ENCODE measurements around the gene RXYLT1. TPM values are rescaled to one million over a fixed set of nuclear protein-coding genes. Genes with fewer than 3 reads are reported as not detected.

The RXYLT1 gene
- total RNA-seq, 1 donor from 2014 or later, result 14.7 TPM

DNA sequence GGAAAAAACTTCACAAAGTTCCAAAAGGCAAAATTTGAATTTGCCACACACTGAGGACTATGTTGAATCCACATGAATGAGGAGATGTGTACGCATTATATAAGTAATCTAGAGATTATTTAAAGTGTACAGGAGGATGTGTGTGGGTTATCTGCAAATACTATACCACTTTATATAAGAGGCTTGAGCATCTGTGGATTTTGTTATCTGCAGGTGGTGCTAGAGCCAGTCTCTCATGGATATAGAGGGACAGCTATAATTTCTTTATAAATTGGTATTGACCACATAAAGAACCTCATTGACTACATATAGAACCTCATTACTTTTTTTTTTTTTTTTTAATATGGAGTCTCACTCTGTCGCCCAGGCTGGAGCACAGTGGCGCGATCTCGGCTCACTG is 32.2 kb upstream of the RXYLT1 start:
- H3K4me1 Mint-ChIP-seq (ENCODE audit: low read depth), result peaks cover 4% of the 10 kb centered on the region
- H3K9me3 Mint-ChIP-seq (ENCODE audit: low read depth), result no peaks in the 10 kb centered on the region
- H3K27ac Mint-ChIP-seq, result no peak overlapping the region
- TF ChIP-seq, protein P1, sequence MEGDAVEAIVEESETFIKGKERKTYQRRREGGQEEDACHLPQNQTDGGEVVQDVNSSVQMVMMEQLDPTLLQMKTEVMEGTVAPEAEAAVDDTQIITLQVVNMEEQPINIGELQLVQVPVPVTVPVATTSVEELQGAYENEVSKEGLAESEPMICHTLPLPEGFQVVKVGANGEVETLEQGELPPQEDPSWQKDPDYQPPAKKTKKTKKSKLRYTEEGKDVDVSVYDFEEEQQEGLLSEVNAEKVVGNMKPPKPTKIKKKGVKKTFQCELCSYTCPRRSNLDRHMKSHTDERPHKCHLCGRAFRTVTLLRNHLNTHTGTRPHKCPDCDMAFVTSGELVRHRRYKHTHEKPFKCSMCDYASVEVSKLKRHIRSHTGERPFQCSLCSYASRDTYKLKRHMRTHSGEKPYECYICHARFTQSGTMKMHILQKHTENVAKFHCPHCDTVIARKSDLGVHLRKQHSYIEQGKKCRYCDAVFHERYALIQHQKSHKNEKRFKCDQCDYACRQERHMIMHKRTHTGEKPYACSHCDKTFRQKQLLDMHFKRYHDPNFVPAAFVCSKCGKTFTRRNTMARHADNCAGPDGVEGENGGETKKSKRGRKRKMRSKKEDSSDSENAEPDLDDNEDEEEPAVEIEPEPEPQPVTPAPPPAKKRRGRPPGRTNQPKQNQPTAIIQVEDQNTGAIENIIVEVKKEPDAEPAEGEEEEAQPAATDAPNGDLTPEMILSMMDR (IDR thresholded peaks at IDR 0.05; ENCODE audit: unreplicated experiment), result no peak
- no peaks in the 10 kb centered on the region for H3K36me3 Mint-ChIP-seq (ENCODE audit: insufficient read depth)
- DNase-seq (ENCODE audit: low spot score, unreplicated experiment), result no peak
- H3K27me3 Mint-ChIP-seq, result peaks cover 12% of the 10 kb centered on the region
- no peak overlapping the region for H3K4me3 Mint-ChIP-seq (ENCODE audit: low read depth)

DNA sequence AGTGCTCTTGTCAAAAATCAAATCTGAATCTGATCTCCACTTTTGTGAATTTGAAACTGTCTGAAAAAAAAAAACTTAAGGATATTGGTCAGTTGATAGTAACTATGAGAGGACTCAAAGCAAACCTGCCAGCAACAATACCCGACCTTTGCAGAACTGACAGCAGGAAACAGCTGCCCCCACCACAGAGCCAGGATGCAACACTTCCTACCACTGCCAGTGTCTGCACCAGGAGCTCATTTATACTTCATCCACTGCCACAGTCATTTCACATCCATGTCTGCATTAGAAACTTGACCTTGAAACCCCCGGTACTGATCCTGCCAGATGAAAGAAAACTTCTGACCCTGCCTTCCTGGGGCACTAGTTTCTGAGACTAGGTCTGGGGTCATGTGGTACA is 27.4 kb upstream of the RXYLT1 start:
- H3K27me3 Mint-ChIP-seq, result no peaks in the 10 kb centered on the region
- no peaks in the 10 kb centered on the region for H3K9me3 Mint-ChIP-seq (ENCODE audit: low read depth)

DNA sequence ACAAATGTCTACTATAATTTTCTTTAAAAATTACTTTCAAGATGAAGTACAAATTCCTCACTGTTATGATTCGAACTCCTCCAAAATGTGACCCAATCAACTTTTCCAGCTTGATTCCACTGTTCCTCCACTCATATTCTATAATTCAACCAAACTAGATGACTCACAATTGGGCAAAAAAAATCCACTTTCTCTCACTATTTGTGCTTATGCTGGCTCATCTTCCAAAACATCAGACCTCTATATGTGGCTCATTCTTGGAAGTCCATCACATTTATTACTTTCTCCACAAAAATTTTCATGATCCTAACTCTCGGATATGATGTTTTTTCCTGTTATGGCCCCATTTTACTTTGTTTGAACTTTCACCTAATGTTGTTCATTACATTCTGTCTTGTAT is 26.9 kb upstream of the RXYLT1 start:
- DNase-seq (ENCODE audit: low spot score, unreplicated experiment), result no peak
- TF ChIP-seq, protein P1 (IDR thresholded peaks at IDR 0.05; ENCODE audit: unreplicated experiment), result no peak
- Mint-ChIP-seq H3K9me3 (ENCODE audit: low read depth) (no peaks in the 10 kb centered on the region), H3K27ac (no peak overlapping the region), H3K27me3 (no peaks in the 10 kb centered on the region), H3K36me3 (ENCODE audit: insufficient read depth) (no peaks in the 10 kb centered on the region), H3K4me3 (ENCODE audit: low read depth) (no peak overlapping the region), H3K4me1 (ENCODE audit: low read depth) (peaks cover 4% of the 10 kb centered on the region)

More for the DNA sequence above, 27.4 kb upstream of the RXYLT1 start:
- H3K4me3 Mint-ChIP-seq (ENCODE audit: low read depth), result no peak overlapping the region
- H3K36me3 Mint-ChIP-seq (ENCODE audit: insufficient read depth), result no peaks in the 10 kb centered on the region
- H3K4me1 Mint-ChIP-seq (ENCODE audit: low read depth), result peaks cover 4% of the 10 kb centered on the region
- TF ChIP-seq, protein P1 (IDR thresholded peaks at IDR 0.05; ENCODE audit: unreplicated experiment), result no peak
- no peak for DNase-seq (ENCODE audit: low spot score, unreplicated experiment)
- no peak overlapping the region for H3K27ac Mint-ChIP-seq

DNA sequence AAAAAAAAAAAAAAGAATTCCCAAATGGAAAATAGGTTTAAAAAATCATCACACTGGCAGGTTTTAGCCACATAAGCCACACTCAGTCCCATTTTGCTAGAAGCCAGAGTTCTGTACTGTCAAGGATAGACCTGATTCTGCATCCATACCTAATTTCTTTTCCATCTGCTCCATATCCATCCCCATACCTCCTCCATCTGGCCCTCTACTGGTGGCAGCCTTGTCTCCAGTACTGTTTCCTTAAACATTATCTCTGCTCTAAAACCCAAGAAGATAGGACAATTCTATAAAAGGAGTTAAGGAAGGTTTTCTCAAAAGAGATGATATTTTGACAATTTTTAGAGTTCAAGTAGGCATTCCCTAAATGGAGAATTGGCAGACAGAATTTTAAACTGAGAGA is 26.0 kb upstream of the RXYLT1 start:
- H3K27ac Mint-ChIP-seq, result no peak overlapping the region
- no peaks in the 10 kb centered on the region for H3K27me3 Mint-ChIP-seq
- H3K4me1 Mint-ChIP-seq (ENCODE audit: low read depth), result no peaks in the 10 kb centered on the region
- H3K4me3 Mint-ChIP-seq (ENCODE audit: low read depth), result no peak overlapping the region
- TF ChIP-seq, protein P1 (IDR thresholded peaks at IDR 0.05; ENCODE audit: unreplicated experiment), result no peak
- no peak for DNase-seq (ENCODE audit: low spot score, unreplicated experiment)
- no peaks in the 10 kb centered on the region for H3K9me3 Mint-ChIP-seq (ENCODE audit: low read depth)
- H3K36me3 Mint-ChIP-seq (ENCODE audit: insufficient read depth), result no peaks in the 10 kb centered on the region

DNA sequence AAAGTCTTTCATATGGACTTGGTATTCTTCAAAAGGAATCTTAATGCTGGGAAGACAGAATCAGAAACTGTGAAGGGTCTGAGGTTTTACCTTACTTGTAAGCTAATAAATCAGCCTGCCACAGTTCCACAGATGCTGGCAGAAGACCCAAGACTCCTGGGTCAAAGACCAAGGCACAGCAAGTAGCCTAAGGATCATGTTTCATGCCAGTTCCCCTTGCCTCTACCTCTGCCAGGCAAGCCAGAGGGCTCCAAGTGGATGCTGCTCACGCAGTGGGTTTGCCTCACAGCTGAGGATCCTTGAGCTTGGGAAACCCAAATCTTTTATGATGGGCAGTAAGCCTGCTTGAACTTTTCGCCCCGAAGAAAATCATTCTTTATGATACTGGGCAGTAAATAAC is 15.2 kb upstream of the RXYLT1 start:
- Mint-ChIP-seq H3K36me3 (ENCODE audit: insufficient read depth) (no peaks in the 10 kb centered on the region), H3K4me3 (ENCODE audit: low read depth) (no peak overlapping the region), H3K4me1 (ENCODE audit: low read depth) (no peaks in the 10 kb centered on the region), H3K9me3 (ENCODE audit: low read depth) (peaks cover 4% of the 10 kb centered on the region), H3K27me3 (peaks cover 8% of the 10 kb centered on the region), H3K27ac (no peak overlapping the region)
- TF ChIP-seq, protein P1 (IDR thresholded peaks at IDR 0.05; ENCODE audit: unreplicated experiment), result no peak
- DNase-seq (ENCODE audit: low spot score, unreplicated experiment), result no peak

Measured in progenitor cell of endocrine pancreas (in vitro differentiated cells).